Kasumi-1 (cell line): ENCODE measurements around the gene SLC1A1.
"Not testable (repeated sequence)": the region's sequence is repeated elsewhere in the genome, so short reads cannot be mapped to it uniquely, and the experiment has no call there.

Experiments used
- DNase-seq, 2 experiments: peaks; one replicate each; lab custom pipeline; 2025; lab: John Stamatoyannopoulos, UW

SLC1A1 gene

GRCh38 chr9:4541856-4542255 lies 51.6 kb downstream of the SLC1A1 start:
- no peak for DNase-seq

GRCh38 chr9:4544714-4545113 lies 54.4 kb downstream of the SLC1A1 start:
- not testable (repeated sequence) for DNase-seq

GRCh38 chr9:4547016-4547415 lies 56.7 kb downstream of the SLC1A1 start:
- DNase-seq, result no peak

- no peak for DNase-seq
Observed at GRCh38 chr9:4548811-4549725, 58.8 kb downstream of the SLC1A1 start.

- DNase-seq, result no peak
Observed at GRCh38 chr9:4549751-4550295, 59.6 kb downstream of the SLC1A1 start.

GRCh38 chr9:4550777-4551484 lies 60.7 kb downstream of the SLC1A1 start:
- no peak for DNase-seq

GRCh38 chr9:4553951-4554381 lies 63.7 kb downstream of the SLC1A1 start:
- no peak for DNase-seq

- no peak for DNase-seq
Observed at GRCh38 chr9:4555236-4555635, 65.0 kb downstream of the SLC1A1 start.

GRCh38 chr9:4558371-4558998 lies 68.2 kb downstream of the SLC1A1 start:
- DNase-seq, result no peak

- no peak for DNase-seq
Observed at GRCh38 chr9:4559261-4560182, 69.3 kb downstream of the SLC1A1 start.

GRCh38 chr9:4563105-4563504 lies 72.8 kb downstream of the SLC1A1 start:
- DNase-seq, result no peak

- DNase-seq, result no peak
Observed at GRCh38 chr9:4566806-4567205, 76.5 kb downstream of the SLC1A1 start.

GRCh38 chr9:4567601-4568000 lies 77.3 kb downstream of the SLC1A1 start:
- no peak for DNase-seq

GRCh38 chr9:4569101-4569500 lies 78.8 kb downstream of the SLC1A1 start:
- DNase-seq, result no peak

- DNase-seq, result no peak
Observed at GRCh38 chr9:4572184-4572826, 82.0 kb downstream of the SLC1A1 start.

- DNase-seq, result no peak
Observed at GRCh38 chr9:4573176-4573575, 82.9 kb downstream of the SLC1A1 start.

GRCh38 chr9:4573634-4574389 lies 83.5 kb downstream of the SLC1A1 start:
- no peak for DNase-seq

GRCh38 chr9:4574657-4575243 lies 84.5 kb downstream of the SLC1A1 start:
- DNase-seq, result no peak

- no peak for DNase-seq
Observed at GRCh38 chr9:4575997-4576396, 85.7 kb downstream of the SLC1A1 start.

GRCh38 chr9:4576448-4576847 lies 86.2 kb downstream of the SLC1A1 start:
- DNase-seq, result no peak
